Non-pigmented ciliary epithelial cell (primary cell): ENCODE results near the gene KCNG2.

ENCODE experiments used
- DNase-seq: peaks from one replicate; pipeline ENCODE4 v3.0.0-alpha.2; 2010; ENCODE audit warnings: low read depth

Gene KCNG2

GRCh38 chr18:79819064-79819967 lies 21.6 kb downstream of the KCNG2 start:
- no peak for DNase-seq

- DNase-seq: no peak
Measured at GRCh38 chr18:79819968-79820351, 22.2 kb downstream of the KCNG2 start.

DNA sequence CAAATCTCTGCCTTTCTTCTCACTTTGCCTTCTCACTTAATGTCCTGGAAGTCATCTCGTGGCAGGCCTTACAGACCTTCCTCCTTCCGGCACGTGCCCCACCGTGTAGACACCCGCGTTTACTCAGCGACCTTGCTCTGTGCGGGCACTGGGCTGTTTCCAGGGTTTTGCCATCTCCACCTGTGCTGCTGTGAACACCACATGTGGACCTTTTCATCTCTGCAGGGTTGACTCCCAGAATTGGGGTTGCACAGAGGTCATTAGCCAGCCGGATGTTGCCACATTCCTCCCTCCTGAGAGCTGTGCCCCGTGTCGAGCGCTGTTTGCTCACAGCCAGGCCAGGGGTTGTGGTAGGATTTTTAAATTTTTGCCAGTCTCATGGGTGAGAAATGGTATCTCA lies 25.4 kb downstream of the KCNG2 start:
- no peak for DNase-seq

DNA sequence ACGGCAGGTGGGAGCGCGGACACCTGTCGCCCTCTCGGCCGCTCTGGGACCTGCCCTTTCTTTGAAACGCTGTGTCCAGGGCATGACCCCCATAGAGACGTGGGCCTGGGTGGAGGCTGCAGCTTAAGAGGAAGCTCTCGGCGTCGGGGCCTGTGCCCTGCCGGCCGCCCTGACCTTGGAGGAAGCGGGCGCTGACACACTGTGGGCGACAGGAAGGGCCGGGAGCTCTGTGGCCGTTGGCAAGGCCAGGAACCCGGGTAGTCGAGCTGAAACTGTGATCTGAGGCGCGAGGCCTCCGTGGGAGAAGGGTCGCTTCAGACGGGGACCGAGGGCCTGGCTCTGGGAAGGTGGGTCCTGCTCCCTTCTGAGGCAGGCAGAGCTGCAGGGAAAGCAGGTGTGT lies 28.2 kb downstream of the KCNG2 start:
- no peak for DNase-seq

DNA sequence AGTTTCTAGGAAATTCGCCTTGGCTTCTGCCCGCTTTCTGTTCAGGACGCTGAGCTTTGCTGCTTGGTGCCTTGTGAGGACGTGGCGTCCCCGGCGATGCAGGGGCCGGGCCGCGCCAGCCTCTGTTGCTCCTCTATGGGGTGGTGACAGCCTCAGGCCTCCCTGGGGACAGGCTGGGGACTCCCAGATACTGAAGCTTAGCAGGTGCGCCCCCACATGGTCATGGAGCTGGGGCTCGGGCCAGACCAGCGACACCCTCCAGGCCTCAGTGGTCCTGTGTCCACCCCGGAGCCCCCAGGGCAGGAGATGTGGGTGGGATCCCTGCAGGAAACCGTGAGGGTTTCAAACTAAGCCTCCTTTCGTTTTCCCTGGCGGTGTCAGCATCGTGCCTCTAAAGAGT lies 29.2 kb downstream of the KCNG2 start:
- DNase-seq: no peak

DNA sequence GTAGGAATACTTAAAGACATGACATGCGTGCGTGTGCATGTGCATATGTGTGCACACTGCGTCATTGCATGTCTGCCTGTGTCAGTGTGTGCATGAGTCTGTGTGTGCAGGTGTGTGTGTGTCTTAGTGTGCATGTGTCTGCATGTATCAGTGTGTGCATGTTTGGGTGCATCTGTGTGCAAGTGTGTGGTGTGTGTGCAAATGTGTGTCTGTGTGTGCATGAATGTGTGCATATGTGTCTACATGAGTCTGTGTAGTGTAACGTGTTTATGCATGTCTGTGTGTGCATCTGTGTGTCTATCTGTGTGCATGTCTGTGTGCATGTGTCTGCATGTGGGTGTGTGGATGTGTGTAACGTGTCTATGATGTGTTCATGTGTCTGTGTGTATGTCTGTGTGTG lies 30.5 kb downstream of the KCNG2 start:
- no peak for DNase-seq

GRCh38 chr18:79829136-79829854 lies 31.6 kb downstream of the KCNG2 start:
- DNase-seq: no peak

GRCh38 chr18:79832169-79832568 lies 34.4 kb downstream of the KCNG2 start:
- no peak for DNase-seq

DNA sequence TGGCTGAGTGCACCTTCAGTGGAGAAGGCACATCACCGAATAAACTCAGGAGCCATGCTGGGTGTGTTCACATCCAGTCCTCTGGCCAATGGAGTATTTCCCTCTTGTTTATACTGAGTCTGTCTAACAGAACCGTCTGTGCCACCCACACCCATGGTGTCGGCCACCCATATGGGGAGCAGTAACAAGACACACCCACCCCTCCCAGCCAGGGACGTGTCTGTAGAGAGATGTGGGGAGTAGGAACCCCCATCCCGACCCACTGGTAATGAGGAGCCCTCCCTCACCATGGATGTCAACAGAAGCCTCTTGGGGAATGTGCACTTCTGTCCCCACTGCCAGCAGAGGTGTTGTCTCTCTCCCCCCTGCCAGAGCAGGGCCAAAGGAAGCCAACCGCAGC lies 37.1 kb downstream of the KCNG2 start:
- DNase-seq: no peak

GRCh38 chr18:79841936-79842335 lies 44.2 kb downstream of the KCNG2 start:
- no peak for DNase-seq

DNA sequence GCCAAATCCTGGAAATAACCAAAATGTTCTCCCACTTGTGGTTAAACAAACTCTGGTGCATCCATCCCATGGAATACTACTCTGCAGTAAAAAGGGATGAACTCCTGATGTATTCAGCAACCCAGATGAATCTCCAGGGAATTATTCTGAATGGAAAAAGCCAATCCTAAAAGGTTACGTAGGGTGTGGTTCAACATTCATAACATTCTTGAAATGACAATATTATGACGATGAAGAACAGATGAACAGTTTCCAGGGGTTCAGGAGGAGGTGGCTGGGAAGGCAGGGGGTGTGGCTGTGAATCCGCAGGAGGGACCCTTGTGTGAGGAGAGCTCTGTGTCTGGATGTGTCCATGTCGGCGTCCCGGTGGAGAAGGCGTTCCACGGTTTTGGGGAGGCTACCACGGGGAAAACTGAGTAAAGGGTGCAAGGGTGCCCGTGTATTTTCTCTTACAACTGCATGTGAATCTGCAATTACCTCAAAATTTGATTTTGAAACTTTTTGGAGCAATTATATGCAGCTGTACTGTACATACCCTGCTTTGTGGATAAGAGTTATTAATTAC lies 47.3 kb downstream of the KCNG2 start:
- DNase-seq: no peak

- no peak for DNase-seq
Measured at GRCh38 chr18:79846936-79847557, 49.3 kb downstream of the KCNG2 start.

DNA sequence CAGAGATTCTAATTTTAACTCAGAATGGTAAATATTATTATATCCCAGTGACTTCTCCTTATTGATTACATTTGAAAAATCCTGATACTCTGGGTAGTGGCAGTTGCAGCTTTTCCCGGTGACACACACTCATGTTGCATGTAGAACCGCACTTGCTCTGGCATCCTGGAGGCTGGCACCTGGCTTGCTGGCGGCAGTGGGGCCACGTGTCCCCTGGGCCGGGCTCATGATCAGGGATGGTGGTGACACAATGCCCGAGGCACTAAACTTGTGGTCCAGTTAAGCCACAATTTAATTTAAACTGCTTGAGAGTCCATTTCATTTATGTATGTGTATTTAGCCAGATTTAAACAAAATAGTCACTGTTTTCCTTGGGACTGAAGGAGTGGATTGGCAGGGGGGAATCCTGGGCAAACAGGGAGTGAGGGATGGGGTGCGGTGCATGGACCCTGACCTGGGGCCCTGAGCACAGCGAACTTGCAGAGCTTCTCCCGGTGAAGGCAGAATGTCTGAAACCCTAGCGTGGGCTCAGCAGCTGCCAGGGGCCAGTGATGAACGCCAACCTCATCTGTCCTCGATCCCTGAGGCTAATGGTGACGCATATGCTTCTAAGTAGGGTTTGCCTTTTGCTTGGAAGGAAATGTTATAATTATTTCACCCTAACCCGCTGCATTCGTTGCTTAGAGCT lies 50.0 kb downstream of the KCNG2 start:
- no peak for DNase-seq

- DNase-seq: no peak
Measured at GRCh38 chr18:79848294-79848578, 50.5 kb downstream of the KCNG2 start.

DNA sequence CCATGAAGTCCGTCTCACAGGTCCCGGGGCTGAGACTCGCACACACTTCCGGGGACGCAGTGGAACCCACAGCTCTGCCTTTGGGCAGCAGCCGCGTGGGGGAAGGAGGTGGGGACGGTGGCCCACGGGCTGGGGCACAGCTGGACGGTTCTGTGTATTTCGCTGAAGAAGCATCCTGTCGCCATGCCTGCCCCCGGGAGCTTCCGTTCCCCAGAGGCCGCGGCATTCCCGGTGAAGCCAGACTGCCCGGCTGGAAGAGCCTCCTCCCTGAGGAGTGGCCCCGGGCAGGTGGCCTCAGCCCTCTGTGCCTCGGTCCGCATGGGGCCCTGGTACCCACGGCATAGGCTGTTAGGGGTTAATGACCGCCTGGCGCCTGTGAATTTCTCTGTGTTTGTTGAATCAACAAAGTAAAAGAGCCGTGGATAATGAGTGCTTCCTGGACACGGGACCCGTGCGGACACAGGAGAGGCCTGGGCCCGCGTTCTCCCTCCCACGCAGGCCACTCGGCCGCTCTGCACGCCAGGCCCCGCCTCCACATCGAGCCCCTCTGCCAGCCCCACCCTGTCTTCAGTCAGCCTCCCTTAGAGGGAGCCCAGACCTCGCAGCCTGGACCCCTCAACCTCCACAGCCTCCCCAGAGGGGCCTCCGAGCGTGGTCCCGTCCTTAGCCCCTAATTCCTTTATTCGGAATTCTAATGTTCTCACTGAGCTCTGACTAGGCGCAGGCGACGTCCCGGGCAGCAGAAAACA lies 51.0 kb downstream of the KCNG2 start:
- no peak for DNase-seq

- DNase-seq: no peak
Measured at GRCh38 chr18:79849328-79850207, 51.8 kb downstream of the KCNG2 start.

- DNase-seq: no peak
Measured at GRCh38 chr18:79850731-79851130, 53.0 kb downstream of the KCNG2 start.

DNA sequence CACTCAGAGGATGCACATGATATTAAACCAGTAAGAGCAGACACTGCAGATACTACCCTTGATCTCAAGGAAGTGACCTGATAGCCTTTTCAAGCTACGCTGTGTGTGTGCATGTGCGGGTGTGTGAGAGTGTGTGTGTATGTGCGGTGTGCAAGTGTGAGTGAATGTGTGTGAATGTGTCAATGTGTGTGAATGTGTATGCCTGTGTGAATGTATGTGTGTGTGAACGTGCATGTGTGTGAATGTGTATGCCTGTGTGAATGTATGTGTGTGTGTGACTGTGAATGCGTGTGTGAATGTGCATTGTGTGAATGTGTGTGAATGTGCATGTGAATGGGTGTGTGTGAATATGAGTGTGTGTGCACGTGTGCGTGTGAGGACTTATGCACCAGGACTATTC lies 53.8 kb downstream of the KCNG2 start:
- no peak for DNase-seq

DNA sequence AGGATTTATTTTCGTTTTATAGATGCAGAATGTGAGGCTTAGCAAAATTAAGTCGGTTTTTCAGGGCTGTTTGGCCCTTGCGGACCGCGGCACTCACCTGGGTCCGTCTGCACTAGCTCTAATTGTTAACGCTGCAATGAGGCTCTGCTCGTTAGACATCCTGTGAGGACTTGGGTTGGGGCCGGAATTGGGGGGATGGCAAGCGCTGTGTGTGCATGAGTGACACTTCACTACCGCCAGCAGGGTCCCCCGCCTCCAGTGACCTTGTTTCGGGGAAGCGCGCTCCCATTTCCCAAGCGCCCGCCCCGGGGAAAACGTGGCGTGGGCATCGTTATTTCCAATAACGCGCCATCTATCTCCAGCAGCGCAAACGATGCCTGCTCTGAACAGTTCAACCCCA lies 54.2 kb downstream of the KCNG2 start:
- no peak for DNase-seq

DNA sequence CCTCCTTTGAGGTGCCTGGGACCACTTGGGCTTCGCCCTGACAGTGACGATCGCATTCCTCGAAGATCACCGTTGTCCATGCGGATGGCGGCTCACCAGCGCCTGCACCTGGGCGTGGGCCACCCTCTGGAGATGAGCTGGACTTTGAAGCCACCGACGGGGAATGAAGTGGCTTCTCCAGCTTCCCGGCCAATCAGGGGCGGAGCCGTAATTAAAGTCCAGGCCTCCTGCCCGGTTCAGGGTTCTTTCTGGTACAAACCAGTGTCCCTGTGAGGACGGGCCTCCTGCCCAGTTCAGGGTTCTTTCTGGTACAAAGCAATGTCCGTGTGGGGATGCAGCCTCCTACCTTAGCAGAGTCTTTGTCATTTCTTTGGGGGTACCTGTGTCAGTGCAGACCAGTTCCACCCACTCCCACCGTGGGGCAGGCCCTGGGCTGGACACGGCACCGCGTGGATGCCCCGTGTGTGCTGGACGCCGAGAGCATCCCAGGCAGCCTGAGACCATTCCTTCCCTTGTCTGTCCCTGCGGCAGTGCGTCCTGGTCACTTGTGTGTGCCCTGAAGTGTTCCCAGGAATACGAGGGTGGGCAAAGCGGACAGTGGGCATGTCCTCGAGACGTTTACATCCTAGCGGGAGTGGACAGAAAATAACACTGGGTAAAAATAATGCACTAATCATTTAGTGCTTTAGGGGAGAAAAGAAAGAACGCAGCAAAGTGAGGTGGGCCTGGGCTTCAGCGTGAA lies 55.0 kb downstream of the KCNG2 start:
- no peak for DNase-seq
